ENCODE results near the gene RPLP1. TPM values are rescaled to one million over a fixed set of nuclear protein-coding genes. Genes with fewer than 3 reads are reported as not detected.

Gene RPLP1
- total and polyA plus RNA-seq, 8 donors = 99.1 to 2,495 (median 1,437) TPM

GRCh38 chr15:69482686-69483256, 30.2 kb downstream of the RPLP1 start:
- DNase-seq = peak in 1 of 2 donors; percentile 61
- Histone ChIP-seq H3K9me3 (peaks cover 0 to 8% (median 0%) of the 10 kb centered on the region in 4 donors), H3K4me1 (peaks cover 4 to 22% (median 14%) of the 10 kb centered on the region in 4 donors), H3K4me3 (no peak overlapping the region), H3K36me3 (no peaks in the 10 kb centered on the region), H3K27me3 (no peaks in the 10 kb centered on the region), H3K27ac (peak overlapping the region in 1 of 5 donors; percentile 8)
- intact Hi-C loops (cut with DNase I; ENCODE audit: low total_unique reads) = no loop called here
- 47 to 69% (median 60%) methylated on average over 3 to 4 of the region's 4 CpGs for WGBS, 5 donors
- no peak for TF ChIP-seq EP300 (IDR thresholded peaks at IDR 0.05)
- no peak for TF ChIP-seq POLR2A (IDR thresholded peaks at IDR 0.05)
- TF ChIP-seq POLR2AphosphoS5 (IDR thresholded peaks at IDR 0.05) = no peak
- no peak for TF ChIP-seq CTCF (IDR thresholded peaks at IDR 0.05)

GRCh38 chr15:69484837-69485236, 32.2 kb downstream of the RPLP1 start:
- no peak for TF ChIP-seq POLR2AphosphoS5 (IDR thresholded peaks at IDR 0.05)
- TF ChIP-seq EP300 (IDR thresholded peaks at IDR 0.05) = no peak
- no peak for TF ChIP-seq CTCF (IDR thresholded peaks at IDR 0.05)
- TF ChIP-seq POLR2A (IDR thresholded peaks at IDR 0.05) = no peak
- 25 to 53% (median 41%) methylated on average over 6 of the region's 6 CpGs for WGBS, 5 donors
- Histone ChIP-seq H3K4me3 (no peak overlapping the region), H3K9me3 (peaks cover 0 to 7% (median 0%) of the 10 kb centered on the region in 4 donors), H3K36me3 (no peaks in the 10 kb centered on the region), H3K27me3 (no peaks in the 10 kb centered on the region), H3K4me1 (peaks cover 4 to 22% (median 14%) of the 10 kb centered on the region in 4 donors), H3K27ac (no peak overlapping the region)
- DNase-seq = peak in 1 of 2 donors; percentile 61
- intact Hi-C loops (cut with DNase I; ENCODE audit: low total_unique reads) = no loop called here

GRCh38 chr15:69486481-69487110, 34.0 kb downstream of the RPLP1 start:
- Histone ChIP-seq H3K4me1 (peaks cover 4 to 23% (median 13%) of the 10 kb centered on the region in 4 donors), H3K27ac (no peak overlapping the region), H3K9me3 (peaks cover 0 to 7% (median 0%) of the 10 kb centered on the region in 4 donors), H3K4me3 (no peak overlapping the region), H3K27me3 (no peaks in the 10 kb centered on the region), H3K36me3 (no peaks in the 10 kb centered on the region)
- intact Hi-C loops (cut with DNase I; ENCODE audit: low total_unique reads) = no loop called here
- WGBS, 5 donors = 90 to 96% (median 92%) methylated on average over 3 of the region's 3 CpGs
- TF ChIP-seq POLR2A (IDR thresholded peaks at IDR 0.05) (no peak), CTCF (IDR thresholded peaks at IDR 0.05) (no peak), EP300 (IDR thresholded peaks at IDR 0.05) (no peak), POLR2AphosphoS5 (IDR thresholded peaks at IDR 0.05) (no peak)
- no peak for DNase-seq

- TF ChIP-seq EP300 (IDR thresholded peaks at IDR 0.05) = no peak
- TF ChIP-seq POLR2AphosphoS5 (IDR thresholded peaks at IDR 0.05) = no peak
- no peak for TF ChIP-seq CTCF (IDR thresholded peaks at IDR 0.05)
- TF ChIP-seq POLR2A (IDR thresholded peaks at IDR 0.05) = no peak
- peak in 1 of 2 donors; percentile 61 for DNase-seq
- no peaks in the 10 kb centered on the region for H3K27me3 ChIP-seq
- peaks cover 0 to 10% (median 0%) of the 10 kb centered on the region in 4 donors for H3K9me3 ChIP-seq
- H3K4me3 ChIP-seq = no peak overlapping the region
- intact Hi-C loops (cut with DNase I; ENCODE audit: low total_unique reads) = no loop called here
- H3K4me1 ChIP-seq = peaks cover 4 to 14% (median 7%) of the 10 kb centered on the region in 4 donors
- H3K27ac ChIP-seq = no peak overlapping the region
- no peaks in the 10 kb centered on the region for H3K36me3 ChIP-seq
- WGBS, 5 donors = 57 to 84% (median 72%) methylated on average over 3 of the region's 3 CpGs
These were observed 36.5 kb downstream of the RPLP1 start for GRCh38 chr15:69489073-69489571.
